GM13976 (cell line): ENCODE data around the gene FAM184B.

ENCODE experiments used
- DNase-seq: peaks from one replicate; pipeline ENCODE4 v3.0.0; 2012; ENCODE audit warnings: low spot score
- CTCF ChIP-seq: IDR thresholded peaks from 2 replicates; pipeline ENCODE4 v1.5.1; 2012; ENCODE audit warnings: borderline replicate concordance, mild to moderate bottlenecking; ENCODE audit not compliant: insufficient read depth; ENCODE audit errors: extremely low read depth, missing control alignments, control extremely low read depth
- in situ Hi-C: fragments of 300-500 bp; cut with MboI; formaldehyde crosslinking; loops from one replicate; pipeline ENCODE4 v1.12.0; 2022; ENCODE audit warnings: low sequenced_read_pairs, mixed read lengths, inconsistent platforms; ENCODE audit not compliant: unreplicated experiment

The FAM184B gene

DNA sequence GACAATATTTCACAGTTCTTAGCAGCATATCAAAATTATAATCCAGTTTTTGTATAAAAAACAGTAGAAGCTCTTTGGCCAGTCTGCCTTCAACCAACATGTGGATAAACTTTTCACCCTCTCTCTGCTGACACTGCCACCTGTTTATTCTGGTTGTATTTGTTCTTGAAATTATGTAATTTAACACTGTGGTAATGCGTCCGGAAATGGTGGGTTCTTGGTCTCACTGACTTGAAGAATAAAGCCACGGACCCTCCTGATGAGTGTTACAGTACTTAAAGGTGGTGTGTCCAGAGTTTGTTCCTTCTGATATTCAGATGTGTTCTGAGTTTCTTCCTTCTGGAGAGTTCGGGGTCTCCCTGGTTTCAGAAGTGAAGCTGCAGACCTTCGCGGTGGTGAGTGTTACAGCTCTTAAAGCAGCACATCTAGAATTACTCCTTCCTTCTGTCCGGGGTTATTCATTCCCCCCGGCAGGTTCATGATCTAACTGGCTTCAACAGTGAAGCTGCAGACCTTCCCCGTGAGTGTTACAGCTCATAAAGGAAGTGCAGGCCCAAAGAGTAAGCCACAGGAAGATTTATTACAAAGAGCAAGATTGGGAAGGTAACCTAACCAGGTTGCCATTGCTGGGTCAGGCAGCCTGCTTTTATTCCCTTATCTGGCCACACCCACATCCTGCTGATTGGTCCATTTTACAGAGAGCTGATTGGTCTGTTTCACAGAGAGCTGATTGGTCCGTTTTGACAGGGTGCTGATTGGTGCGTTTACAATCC lies 15.7 kb downstream of the FAM184B start:
- DNase-seq: no peak
- in situ Hi-C loops: no loop called here
- TF ChIP-seq CTCF: no peak

DNA sequence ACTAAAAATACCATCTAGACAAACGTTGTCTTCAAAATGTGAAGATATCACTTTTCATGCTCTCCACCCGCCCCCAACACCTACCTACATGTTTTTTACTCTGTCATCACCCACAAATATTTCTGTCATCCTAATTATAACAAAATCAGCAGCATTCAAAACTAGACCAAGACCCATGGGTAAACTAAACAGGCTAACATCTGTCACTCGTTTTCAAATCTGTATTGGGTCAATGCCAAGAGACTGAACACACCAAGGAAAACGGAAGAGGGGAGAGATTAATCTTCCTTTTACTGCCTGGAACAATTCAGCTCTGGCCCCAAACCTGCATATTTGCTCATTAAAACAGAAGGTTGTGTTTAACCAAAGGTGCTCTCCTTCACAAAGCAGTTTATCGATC lies 17.5 kb downstream of the FAM184B start:
- no peak for DNase-seq
- in situ Hi-C loops: no loop called here
- TF ChIP-seq CTCF: no peak

DNA sequence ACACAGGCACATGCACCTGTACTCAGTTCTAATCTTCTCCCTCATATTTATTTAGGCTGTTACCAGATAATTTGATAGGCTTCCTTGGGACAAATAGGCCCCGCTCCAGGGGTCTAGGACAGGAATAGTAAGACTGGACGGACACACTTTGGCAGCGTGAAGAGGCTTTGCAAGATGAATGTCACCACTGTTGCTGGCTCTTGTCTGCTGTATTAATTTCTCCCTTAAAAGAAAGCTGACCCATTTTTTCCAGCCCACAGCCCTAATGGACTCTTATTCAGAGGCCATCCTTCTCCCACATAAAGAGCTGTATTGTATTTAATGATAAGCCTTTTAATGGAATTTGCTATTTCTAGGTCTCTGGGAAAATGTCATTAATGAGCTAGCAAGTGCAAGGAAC lies 18.0 kb downstream of the FAM184B start:
- in situ Hi-C loops: no loop called here
- no peak for DNase-seq
- TF ChIP-seq CTCF: no peak

- TF ChIP-seq CTCF: no peak
- in situ Hi-C loops: no loop called here
- DNase-seq: no peak
Measured at GRCh38 chr4:17762726-17763125, 18.7 kb downstream of the FAM184B start.

DNA sequence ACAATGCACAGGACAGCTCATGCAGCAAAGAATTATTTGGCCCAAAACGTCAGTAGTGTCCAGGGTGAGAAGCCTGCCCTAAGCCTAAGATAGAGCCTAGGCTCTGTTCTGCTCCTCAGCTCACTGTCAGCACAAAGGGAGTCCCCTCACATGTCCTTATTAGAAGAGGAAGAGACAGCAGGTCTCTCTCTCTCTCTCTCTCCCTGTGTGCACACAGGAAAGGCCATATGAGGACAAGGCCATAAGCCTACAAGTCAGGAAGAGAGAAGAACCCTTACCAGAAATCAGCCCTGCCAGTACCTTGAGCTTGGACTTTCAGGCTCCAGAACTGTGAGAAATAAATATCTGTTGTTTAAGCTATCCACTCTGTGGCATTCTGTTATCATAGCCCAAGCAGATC lies 20.4 kb downstream of the FAM184B start:
- TF ChIP-seq CTCF: no peak
- DNase-seq: no peak
- in situ Hi-C loops: no loop called here

- in situ Hi-C loops: no loop called here
- DNase-seq: no peak
- TF ChIP-seq CTCF: no peak
Measured at GRCh38 chr4:17760626-17761025, 20.8 kb downstream of the FAM184B start.
